ENCODE results near the gene CS.
A peak's percentile ranks its signal among the peaks of the same experiment; 100 is the strongest.

CS gene

GRCh38 chr12:56230432-56231183 is 69.5 kb downstream of the CS start:
- DNase-seq (ENCODE audit: low read depth): no peak
- H3K4me3 ChIP-seq (ENCODE audit: control insufficient read depth, low read depth, low read length): no peak overlapping the region
- TF ChIP-seq CTCF (conservative IDR thresholded peaks at IDR 0.05; ENCODE audit: control insufficient read depth, insufficient read depth, low read depth, low read length): no peak

- no peak for TF ChIP-seq CTCF (conservative IDR thresholded peaks at IDR 0.05; ENCODE audit: control insufficient read depth, insufficient read depth, low read depth, low read length)
- no peak within 1 kb of the TSS for H3K4me3 ChIP-seq (ENCODE audit: control insufficient read depth, low read depth, low read length)
- DNase-seq (ENCODE audit: low read depth): no peak
Measured at GRCh38 chr12:56229916-56230431, 70.2 kb downstream of the CS start, which contains the start of gene SLC39A5. SLC39A5 (plus strand) TSS chr12:56230051; CDS start chr12:56231275, 1,224 bp downstream.

GRCh38 chr12:56229082-56229481 is 71.0 kb downstream of the CS start:
- DNase-seq (ENCODE audit: low read depth): no peak
- TF ChIP-seq CTCF (conservative IDR thresholded peaks at IDR 0.05; ENCODE audit: control insufficient read depth, insufficient read depth, low read depth, low read length): no peak
- H3K4me3 ChIP-seq (ENCODE audit: control insufficient read depth, low read depth, low read length): no peak overlapping the region

GRCh38 chr12:56224954-56225353 is 75.2 kb downstream of the CS start:
- no peak for DNase-seq (ENCODE audit: low read depth)
- H3K4me3 ChIP-seq (ENCODE audit: control insufficient read depth, low read depth, low read length): peak overlapping the region; percentile 78
- TF ChIP-seq CTCF (conservative IDR thresholded peaks at IDR 0.05; ENCODE audit: control insufficient read depth, insufficient read depth, low read depth, low read length): no peak

GRCh38 chr12:56224102-56224701 is 75.9 kb downstream of the CS start, which contains the start of gene NABP2:
NABP2 (plus strand) TSS chr12:56224342; CDS start chr12:56224857, 515 bp downstream.
- DNase-seq (ENCODE audit: low read depth): peak; percentile 96
- peak within 1 kb of the TSS; percentile 78 for H3K4me3 ChIP-seq (ENCODE audit: control insufficient read depth, low read depth, low read length)
- peak; percentile 72 for TF ChIP-seq CTCF (conservative IDR thresholded peaks at IDR 0.05; ENCODE audit: control insufficient read depth, insufficient read depth, low read depth, low read length)

- H3K4me3 ChIP-seq (ENCODE audit: control insufficient read depth, low read depth, low read length): peak overlapping the region; percentile 40
- no peak for TF ChIP-seq CTCF (conservative IDR thresholded peaks at IDR 0.05; ENCODE audit: control insufficient read depth, insufficient read depth, low read depth, low read length)
- no peak for DNase-seq (ENCODE audit: low read depth)
Measured at GRCh38 chr12:56223571-56224101, 76.5 kb downstream of the CS start.

Measured in fibroblast of mammary gland (primary cell).